Measurements from ENCODE around the gene ZNF135.

- TF ChIP-seq CTCF (conservative IDR thresholded peaks at IDR 0.05) (no peak), ZFX (IDR thresholded peaks at IDR 0.05) (no peak)
Measured at GRCh38 chr19:58009666-58010301, 49.3 kb upstream of the ZNF135 start.
